Measurements from ENCODE around the gene FMO5.
"Not testable (repeated sequence)": the region's sequence is repeated elsewhere in the genome, so short reads cannot be mapped to it uniquely, and the experiment has no call there.

Gene FMO5

GRCh38 chr1:147201276-147201675, 23.9 kb downstream of the FMO5 start:
- no peak for DNase-seq (ENCODE audit: low read depth in 1 of 2, low spot score in 1 of 2)
- TF ChIP-seq CTCF (IDR thresholded peaks at IDR 0.05; ENCODE audit: insufficient read depth, low read length) (no peak), SPI1 (IDR thresholded peaks at IDR 0.05; ENCODE audit: borderline replicate concordance, low read depth) (no peak), REST (IDR thresholded peaks at IDR 0.05; ENCODE audit: insufficient replicate concordance, low read depth) (no peak), GABPA (IDR thresholded peaks at IDR 0.05; ENCODE audit: low read depth) (no peak)
- Histone ChIP-seq H3K4me3 (replicated peaks; ENCODE audit: insufficient read depth, low read length) (no peak overlapping the region), H3K27me3 (ENCODE audit: insufficient read depth, poor library complexity, severe bottlenecking) (no peaks in the 10 kb centered on the region), H3K27ac (replicated peaks) (no peak overlapping the region)

- not testable (repeated sequence) for DNase-seq (ENCODE audit: low read depth in 1 of 2, low spot score in 1 of 2); H3K27me3 ChIP-seq (ENCODE audit: insufficient read depth, poor library complexity, severe bottlenecking); H3K4me3 ChIP-seq (replicated peaks; ENCODE audit: insufficient read depth, low read length); H3K27ac ChIP-seq (replicated peaks)
Observed at GRCh38 chr1:147197324-147197723, 27.8 kb downstream of the FMO5 start.

- no peaks in the 10 kb centered on the region for H3K27me3 ChIP-seq (ENCODE audit: insufficient read depth, poor library complexity, severe bottlenecking)
- TF ChIP-seq POLR2AphosphoS5 (IDR thresholded peaks at IDR 0.05; ENCODE audit: low read depth) (no peak), GABPA (IDR thresholded peaks at IDR 0.05; ENCODE audit: low read depth) (no peak), REST (IDR thresholded peaks at IDR 0.05; ENCODE audit: insufficient replicate concordance, low read depth) (no peak), SPI1 (IDR thresholded peaks at IDR 0.05; ENCODE audit: borderline replicate concordance, low read depth) (no peak)
- H3K27ac ChIP-seq (replicated peaks), result no peak overlapping the region
- no peak for DNase-seq (ENCODE audit: low read depth in 1 of 2, low spot score in 1 of 2)
- no peak overlapping the region for H3K4me3 ChIP-seq (replicated peaks; ENCODE audit: insufficient read depth, low read length)
Observed at GRCh38 chr1:147189514-147189913, 35.6 kb downstream of the FMO5 start.

GRCh38 chr1:147185432-147185831, 39.7 kb downstream of the FMO5 start:
- DNase-seq (ENCODE audit: low read depth in 1 of 2, low spot score in 1 of 2), result no peak

More at GRCh38 chr1:147185432-147185831, 39.7 kb downstream of the FMO5 start:
- Histone ChIP-seq H3K4me3 (replicated peaks; ENCODE audit: insufficient read depth, low read length) (no peak overlapping the region), H3K27me3 (ENCODE audit: insufficient read depth, poor library complexity, severe bottlenecking) (no peaks in the 10 kb centered on the region), H3K27ac (replicated peaks) (no peak overlapping the region)
- TF ChIP-seq CTCF (IDR thresholded peaks at IDR 0.05; ENCODE audit: insufficient read depth, low read length) (no peak), GABPA (IDR thresholded peaks at IDR 0.05; ENCODE audit: low read depth) (no peak), REST (IDR thresholded peaks at IDR 0.05; ENCODE audit: insufficient replicate concordance, low read depth) (no peak), POLR2AphosphoS5 (IDR thresholded peaks at IDR 0.05; ENCODE audit: low read depth) (no peak), SPI1 (IDR thresholded peaks at IDR 0.05; ENCODE audit: borderline replicate concordance, low read depth) (no peak)
